ENCODE measurements around the gene KLF14. TPM values are rescaled to one million over a fixed set of nuclear protein-coding genes. Genes with fewer than 3 reads are reported as not detected.

The KLF14 gene
- total and polyA plus RNA-seq, 2 of the 4 experiments (the other 2 are of a cell fraction) = 0.05 TPM; not detected in 1

GRCh38 chr7:130699686-130700085 is 34.3 kb downstream of the KLF14 start:
- intact Hi-C loops (cut with micrococcal nuclease) = loop anchor here (10.0 kb wide), 1 partner anchor 455 kb away; no protein-coding TSS in a partner anchor

More at GRCh38 chr7:130699686-130700085, 34.3 kb downstream of the KLF14 start:
- Histone ChIP-seq H4K20me1 (ENCODE audit: insufficient read depth, low read length) (no peaks in the 10 kb centered on the region), H3K4me1 (ENCODE audit: control insufficient read depth, insufficient read depth, low read length) (no peaks in the 10 kb centered on the region), H4K91ac (ENCODE audit: insufficient read depth, low read depth, low read length) (no peak overlapping the region), H2AFZ (replicated peaks; ENCODE audit: low read length, poor library complexity) (no peak overlapping the region), H3K79me1 (ENCODE audit: low read depth in 1 of 2, low read length in 2 of 2) (no peaks in the 10 kb centered on the region), H3K4ac (ENCODE audit: low read depth, low read length) (no peak overlapping the region), H3K9me1 (ENCODE audit: insufficient read depth, low read length) (no peaks in the 10 kb centered on the region), H3K18ac (ENCODE audit: low read depth, low read length) (no peak overlapping the region), H2BK20ac (ENCODE audit: low read depth, low read length) (no peak overlapping the region), H3K36me3 (ENCODE audit: control insufficient read depth, insufficient read depth, low read length) (no peaks in the 10 kb centered on the region), H2BK15ac (ENCODE audit: low read depth, low read length) (no peak overlapping the region), H3K27ac (ENCODE audit: insufficient read depth, low read length) (no peak overlapping the region), H3K9me3 (ENCODE audit: control insufficient read depth, insufficient read depth, low read length) (no peaks in the 10 kb centered on the region), H3K27me3 (ENCODE audit: control insufficient read depth, insufficient read depth, low read length) (peaks cover 6% of the 10 kb centered on the region), H3K4me2 (ENCODE audit: low read depth, low read length) (no peak overlapping the region), H3K9ac (ENCODE audit: low read depth, low read length) (no peak overlapping the region), H4K8ac (ENCODE audit: low read depth in 2 of 2, low read length in 2 of 2) (no peak overlapping the region), H3K56ac (ENCODE audit: extremely low read depth, insufficient read depth, low read length) (no peak overlapping the region), H3K14ac (replicated peaks; ENCODE audit: low read depth, low read length) (no peak overlapping the region), H2BK5ac (ENCODE audit: low read depth, low read length, poor library complexity, severe bottlenecking) (no peak overlapping the region), H2AK5ac (ENCODE audit: low read depth, low read length) (no peak overlapping the region), H3K23ac (ENCODE audit: low read depth, low read length) (no peak overlapping the region), H2AK9ac (replicated peaks; ENCODE audit: low read depth, low read length, poor library complexity) (no peak overlapping the region), H3K4me3 (ENCODE audit: insufficient read depth, low read depth, low read length) (no peak overlapping the region), H2BK120ac (ENCODE audit: low read depth, low read length) (no peak overlapping the region), H4K5ac (ENCODE audit: low read depth, low read length) (no peak overlapping the region)
- TF ChIP-seq RAD21 (IDR thresholded peaks at IDR 0.05; ENCODE audit: low read length) = no peak
- TF ChIP-seq RCOR1 (IDR thresholded peaks at IDR 0.05; ENCODE audit: insufficient replicate concordance, low read length) = no peak
- no peak for TF ChIP-seq ELK1 (IDR thresholded peaks at IDR 0.05; ENCODE audit: borderline replicate concordance, low read depth, low read length)
- no peak for TF ChIP-seq MXI1 (IDR thresholded peaks at IDR 0.05; ENCODE audit: borderline replicate concordance, low read depth, low read length)
- no peak for TF ChIP-seq RFX5 (IDR thresholded peaks at IDR 0.05; ENCODE audit: low read depth, low read length)
- no peak for TF ChIP-seq USF2 (IDR thresholded peaks at IDR 0.05; ENCODE audit: low read depth, low read length)
- no peak for TF ChIP-seq SMC3 (IDR thresholded peaks at IDR 0.05; ENCODE audit: low read depth, low read length)
- no peak for TF ChIP-seq NFE2L2 (IDR thresholded peaks at IDR 0.05; ENCODE audit: low read depth, low read length)
- no peak for TF ChIP-seq CEBPB (IDR thresholded peaks at IDR 0.05; ENCODE audit: low read depth, low read length)
- no peak for TF ChIP-seq BHLHE40 (IDR thresholded peaks at IDR 0.05; ENCODE audit: low read depth, low read length)
- TF ChIP-seq POLR2A (IDR thresholded peaks at IDR 0.05; ENCODE audit: low read depth, low read length) = no peak
- TF ChIP-seq CTCF (conservative IDR thresholded peaks at IDR 0.05; ENCODE audit: low read depth, low read length) = no peak
- TF ChIP-seq MAZ (IDR thresholded peaks at IDR 0.05; ENCODE audit: borderline replicate concordance, low read depth, low read length) = no peak
- no peak for TF ChIP-seq FOS (IDR thresholded peaks at IDR 0.05; ENCODE audit: low read depth, low read length)
- ATAC-seq (ENCODE audit: low read depth) (no peak), DNase-seq (no peak)
- ChIA-PET POLR2A (ENCODE audit: unreplicated experiment) (no interaction called here), CTCF (no interaction called here)
- no CpG with 5 or more reads among the region's 4 CpGs for WGBS, 2 experiments (ENCODE audit: extremely low coverage in 2 of 2, insufficient read length in 1 of 2)
- BruUV-seq (replicated peaks) = no TSS peak
- dilution Hi-C loops (cut with HindIII; ENCODE audit: low sequenced_read_pairs, unreplicated experiment) (no loop called here), in situ Hi-C loops (cut with MboI; ENCODE audit: low sequenced_read_pairs) (no loop called here)
